GM15510 (cell line): ENCODE results near the gene DCUN1D2.

ENCODE experiments used
- POLR2A ChIP-seq: IDR thresholded peaks from 3 replicates; pipeline ENCODE4 v1.6.1; 2011; ENCODE audit warnings: borderline replicate concordance; ENCODE audit not compliant: insufficient read length; ENCODE audit errors: extremely low read depth

Gene DCUN1D2

DNA sequence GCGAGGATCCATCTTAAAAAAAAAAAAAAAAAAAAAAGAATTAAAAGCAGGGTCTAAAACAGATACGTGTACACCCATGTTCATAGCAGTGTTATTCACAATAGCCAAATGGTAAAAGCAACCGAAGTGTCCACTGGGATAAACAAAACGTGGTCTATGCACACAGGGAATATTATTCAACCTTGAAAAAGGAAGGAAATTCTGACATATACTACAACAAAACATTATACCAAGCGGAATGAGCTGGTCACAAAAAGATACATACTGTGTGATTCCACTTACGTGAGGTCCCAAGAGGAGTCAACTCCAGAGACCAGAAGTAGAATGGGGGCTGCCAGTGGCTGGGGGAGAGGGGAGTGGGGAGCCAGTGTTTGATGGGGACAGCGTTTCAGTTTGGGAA lies 22.5 kb downstream of the DCUN1D2 start:
- no peak for TF ChIP-seq POLR2A

DNA sequence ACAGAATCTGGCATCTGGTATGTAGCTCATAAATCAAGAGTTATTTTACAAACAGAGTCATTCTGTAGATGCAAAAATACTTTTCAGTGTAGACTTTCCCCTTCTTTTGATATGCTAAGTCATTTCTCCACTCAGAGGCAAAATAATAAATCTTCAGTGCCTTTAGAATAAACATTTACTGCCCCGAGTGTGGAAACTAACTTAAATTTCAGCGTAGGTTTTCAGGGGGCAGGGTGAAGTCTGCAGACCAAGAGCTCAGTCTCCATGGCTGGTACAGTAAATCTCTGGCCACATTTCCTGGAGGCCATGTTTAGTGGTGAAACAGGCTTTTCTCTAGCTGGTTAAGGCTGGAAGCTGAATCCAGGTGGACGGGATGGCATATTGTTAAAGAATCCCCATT lies 24.1 kb downstream of the DCUN1D2 start:
- no peak for TF ChIP-seq POLR2A

DNA sequence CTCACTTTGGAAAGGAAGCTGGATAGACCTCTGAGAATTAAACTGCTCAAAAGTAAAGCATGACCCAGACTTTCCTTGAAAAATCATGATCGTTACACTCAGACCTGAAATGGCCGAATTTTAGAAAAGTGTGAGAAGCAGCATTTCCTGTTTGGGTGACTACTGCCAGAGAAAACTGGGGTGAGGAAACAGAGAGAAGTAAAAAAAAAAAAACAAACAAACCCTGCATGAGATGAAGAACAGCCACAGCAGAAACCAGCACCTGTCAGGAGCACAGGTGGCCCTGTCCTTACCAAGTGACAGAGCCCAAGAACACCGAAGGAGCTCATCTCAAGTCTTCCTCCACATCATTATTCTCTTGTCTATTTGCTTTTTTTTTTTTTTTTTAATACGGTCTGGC lies 25.2 kb downstream of the DCUN1D2 start:
- no peak for TF ChIP-seq POLR2A

DNA sequence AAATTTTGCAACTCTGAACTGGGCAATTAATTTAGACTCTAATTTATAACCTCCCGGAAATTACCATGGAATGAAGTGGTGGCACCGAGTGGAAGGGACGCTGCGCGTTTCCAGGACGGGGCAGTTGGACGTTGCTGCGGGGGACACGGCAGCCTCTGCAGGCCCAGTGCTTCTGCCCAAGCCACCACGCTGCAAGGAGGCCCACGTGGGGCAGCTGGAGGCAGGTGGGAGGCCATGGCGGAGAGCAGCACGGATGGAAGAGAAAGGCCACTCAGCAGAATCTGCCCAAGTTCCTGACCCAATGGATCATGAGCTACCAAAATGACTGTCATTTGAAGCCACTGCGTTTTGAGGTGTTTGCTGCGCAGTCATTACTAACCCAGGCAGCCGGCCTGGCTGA lies 26.0 kb downstream of the DCUN1D2 start:
- no peak for TF ChIP-seq POLR2A

DNA sequence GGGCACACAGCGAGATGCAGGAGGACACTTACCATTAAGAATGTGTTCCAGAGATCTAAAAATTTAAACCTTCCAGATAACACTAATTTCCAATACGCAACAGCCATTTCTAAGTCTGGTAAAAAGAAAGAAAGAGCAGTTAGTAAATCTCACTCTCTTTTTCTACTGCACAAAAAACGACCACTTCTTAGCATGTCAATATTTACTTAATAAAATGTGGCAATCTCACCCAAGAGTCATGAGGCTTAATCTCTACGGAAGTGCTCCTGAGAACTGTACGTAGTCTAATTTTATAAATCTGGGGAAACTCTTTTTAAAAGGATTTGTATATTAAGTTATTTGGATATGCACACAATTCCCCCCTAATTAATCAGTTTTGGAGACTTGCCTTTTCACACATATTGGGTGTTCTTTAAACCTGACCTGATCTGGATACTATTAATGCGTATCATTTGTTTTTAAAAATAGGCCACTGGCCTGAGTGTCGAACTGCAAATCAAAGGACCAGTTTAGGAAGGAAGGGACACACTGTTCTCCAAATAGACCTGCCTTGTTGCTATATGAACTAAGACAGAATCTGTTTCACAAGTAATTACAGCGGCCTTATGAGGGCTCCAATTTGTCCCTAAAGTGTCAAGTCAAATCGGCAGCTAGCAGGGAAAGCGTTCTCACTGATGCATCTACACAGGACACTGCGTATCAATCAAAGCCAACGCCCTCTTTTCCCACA lies 29.3 kb downstream of the DCUN1D2 start:
- TF ChIP-seq POLR2A: no peak

DNA sequence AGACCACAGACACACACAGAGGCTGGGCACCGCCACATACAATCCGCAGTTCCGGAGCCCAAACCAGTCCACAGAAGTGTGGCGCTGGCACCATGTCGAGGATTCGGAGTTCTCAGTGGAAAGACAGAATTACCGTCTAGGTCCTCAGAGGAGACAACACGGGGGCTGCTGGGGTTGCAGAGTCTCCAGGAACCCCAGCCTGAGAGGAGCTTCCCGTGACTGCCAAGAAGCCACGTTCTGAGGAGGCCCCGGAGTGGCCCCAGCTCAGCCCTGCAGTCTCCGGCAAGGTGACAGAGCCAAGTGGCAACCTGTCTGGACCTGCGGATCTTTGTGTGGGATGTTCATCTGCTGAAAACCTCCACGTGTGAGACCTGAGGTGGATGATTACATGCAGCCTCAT lies 29.9 kb downstream of the DCUN1D2 start:
- TF ChIP-seq POLR2A: no peak

DNA sequence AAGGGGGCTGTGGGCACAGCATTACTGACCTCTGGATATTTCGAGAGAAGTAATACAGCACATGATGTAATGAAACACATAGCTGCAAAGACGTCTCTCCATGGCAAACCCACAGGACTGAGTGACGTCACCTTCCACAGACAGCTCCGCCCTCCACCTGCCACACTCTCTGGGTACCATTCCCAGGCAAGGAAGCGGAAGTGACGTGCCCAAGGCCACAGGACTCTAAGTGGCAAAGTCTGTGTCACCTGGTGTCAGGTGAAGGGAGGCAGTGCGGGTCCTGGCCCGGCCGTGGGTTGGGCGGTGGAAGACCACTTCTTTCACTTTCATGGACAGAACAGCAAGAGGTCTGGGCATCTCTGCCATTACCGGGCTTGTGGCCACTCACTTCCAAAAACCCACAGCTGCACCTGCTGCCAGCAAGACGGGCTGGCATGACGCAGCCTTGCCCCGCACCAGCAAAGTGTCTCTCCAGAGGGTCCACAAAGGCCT lies 30.4 kb downstream of the DCUN1D2 start:
- TF ChIP-seq POLR2A: no peak

DNA sequence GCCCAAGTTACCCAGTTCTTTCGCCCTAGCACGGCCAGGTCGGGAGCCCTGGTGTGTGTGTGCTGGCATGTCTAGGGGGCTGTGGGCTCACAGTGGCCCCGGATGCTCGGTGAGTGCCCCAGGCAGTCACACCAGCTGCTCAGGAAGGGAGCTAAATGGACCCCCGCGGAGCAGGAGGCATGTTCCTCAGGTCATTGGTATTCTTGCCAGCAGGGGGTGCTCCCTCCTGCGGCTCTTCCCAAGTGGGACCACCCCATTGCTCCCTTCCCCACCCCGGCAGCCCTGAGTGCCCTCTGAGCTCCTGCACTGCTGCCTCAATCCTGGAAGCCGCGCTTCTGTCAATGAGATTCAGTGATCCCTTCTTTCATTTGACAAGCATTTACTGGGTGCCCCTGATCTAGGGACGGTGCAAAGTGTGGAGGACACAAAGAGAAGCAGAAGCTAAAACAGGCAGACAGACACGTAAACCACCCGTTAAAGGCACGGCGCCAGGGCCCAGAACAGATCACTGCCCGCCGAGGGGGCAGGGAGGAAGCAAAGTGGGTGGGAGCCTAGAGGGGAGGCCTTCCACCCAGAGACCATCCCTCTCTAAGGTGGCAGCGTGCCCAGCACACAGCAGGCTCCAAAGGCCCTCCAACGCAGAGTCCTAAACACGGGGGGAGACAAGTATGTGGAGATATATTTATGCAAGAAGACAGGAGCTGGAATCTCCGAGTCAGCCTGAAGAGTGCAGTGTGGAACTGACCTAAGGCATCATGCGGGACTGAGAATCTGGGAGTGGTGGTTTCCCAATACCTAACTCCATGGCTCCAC lies 32.1 kb downstream of the DCUN1D2 start:
- no peak for TF ChIP-seq POLR2A

DNA sequence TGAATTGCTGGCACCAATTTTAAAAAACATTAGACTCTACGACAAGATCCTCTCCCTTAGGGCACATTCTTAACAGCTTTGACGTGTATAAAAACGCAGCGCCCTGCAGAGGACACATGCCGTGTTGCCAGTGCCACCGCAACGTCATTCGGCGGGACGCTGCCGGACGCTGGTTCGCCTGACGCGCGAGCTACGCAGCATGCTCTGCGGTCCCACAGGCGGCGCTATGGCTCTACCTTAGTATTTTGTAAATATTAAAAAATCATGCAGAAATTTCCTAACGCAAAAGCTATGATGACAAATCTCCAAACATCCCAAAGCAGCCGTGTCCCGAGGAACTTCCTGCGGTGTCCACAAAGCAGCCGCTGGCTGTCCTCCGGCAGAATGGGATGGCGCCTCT lies 33.0 kb downstream of the DCUN1D2 start:
- no peak for TF ChIP-seq POLR2A

DNA sequence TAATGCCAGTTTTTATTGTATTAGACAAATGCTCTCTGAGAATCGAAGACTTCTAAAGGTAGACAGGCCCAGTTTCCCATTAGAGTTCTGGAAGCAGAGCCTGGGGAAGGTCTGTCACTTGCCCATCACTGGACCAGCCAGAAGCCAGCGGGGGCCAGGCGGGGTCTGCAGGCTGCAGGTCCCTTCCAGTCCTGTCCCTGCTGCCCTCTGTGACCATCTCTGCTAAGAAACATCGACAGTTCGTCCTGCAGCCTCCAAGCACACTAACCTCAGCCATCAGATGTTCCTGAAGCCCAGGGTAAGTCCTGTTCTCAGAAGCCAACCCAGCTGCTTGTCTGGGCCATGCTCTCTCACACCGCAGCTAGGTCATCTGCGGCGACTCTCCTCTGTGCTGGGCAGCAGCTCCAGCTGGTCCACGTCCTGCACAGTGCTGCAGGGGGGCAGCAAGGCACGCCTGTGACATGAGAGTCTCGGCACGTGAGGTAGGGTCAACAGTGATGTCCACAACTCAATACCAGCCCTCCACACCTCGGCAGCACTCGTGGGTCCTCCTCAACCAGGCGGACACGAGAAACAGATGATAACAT lies 34.3 kb downstream of the DCUN1D2 start:
- TF ChIP-seq POLR2A: no peak

DNA sequence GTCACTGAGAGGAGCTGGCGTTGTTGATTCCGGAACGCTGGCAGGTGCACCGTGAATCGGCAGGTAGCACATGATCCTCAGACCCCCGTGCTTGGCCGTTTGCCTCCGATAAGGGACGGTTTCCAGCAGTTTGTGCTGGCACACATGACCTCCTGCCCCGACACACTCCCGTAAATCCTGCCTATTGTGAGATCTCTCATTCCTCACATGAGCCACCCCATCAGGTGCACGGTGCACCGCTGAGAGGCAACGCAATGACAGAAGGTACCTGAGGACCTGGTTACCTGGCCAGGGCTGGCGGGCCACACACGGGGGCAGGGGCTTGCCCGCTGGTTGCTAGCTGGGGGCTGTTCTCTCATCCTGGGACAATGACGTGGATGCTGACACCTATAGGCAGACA lies 35.1 kb downstream of the DCUN1D2 start:
- no peak for TF ChIP-seq POLR2A

DNA sequence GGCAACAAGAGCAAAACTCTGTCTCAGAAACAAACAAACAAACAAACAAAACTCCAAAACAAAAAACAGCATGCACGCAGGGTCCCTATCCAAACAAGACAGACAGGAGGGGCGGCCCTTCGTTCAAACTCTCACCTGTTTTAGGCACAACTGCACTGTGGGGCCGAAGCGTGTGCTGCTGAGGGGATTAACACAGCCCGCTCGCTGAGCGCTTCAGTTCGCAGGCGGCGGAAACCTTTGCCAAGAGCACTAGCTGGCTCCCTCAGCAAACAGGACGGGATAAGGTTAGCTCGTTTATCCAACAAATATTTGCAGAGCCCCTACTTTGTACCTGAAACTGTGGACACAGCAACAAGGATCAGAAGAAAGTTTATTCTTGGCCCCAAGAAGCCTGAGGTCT lies 35.6 kb downstream of the DCUN1D2 start:
- TF ChIP-seq POLR2A: no peak

DNA sequence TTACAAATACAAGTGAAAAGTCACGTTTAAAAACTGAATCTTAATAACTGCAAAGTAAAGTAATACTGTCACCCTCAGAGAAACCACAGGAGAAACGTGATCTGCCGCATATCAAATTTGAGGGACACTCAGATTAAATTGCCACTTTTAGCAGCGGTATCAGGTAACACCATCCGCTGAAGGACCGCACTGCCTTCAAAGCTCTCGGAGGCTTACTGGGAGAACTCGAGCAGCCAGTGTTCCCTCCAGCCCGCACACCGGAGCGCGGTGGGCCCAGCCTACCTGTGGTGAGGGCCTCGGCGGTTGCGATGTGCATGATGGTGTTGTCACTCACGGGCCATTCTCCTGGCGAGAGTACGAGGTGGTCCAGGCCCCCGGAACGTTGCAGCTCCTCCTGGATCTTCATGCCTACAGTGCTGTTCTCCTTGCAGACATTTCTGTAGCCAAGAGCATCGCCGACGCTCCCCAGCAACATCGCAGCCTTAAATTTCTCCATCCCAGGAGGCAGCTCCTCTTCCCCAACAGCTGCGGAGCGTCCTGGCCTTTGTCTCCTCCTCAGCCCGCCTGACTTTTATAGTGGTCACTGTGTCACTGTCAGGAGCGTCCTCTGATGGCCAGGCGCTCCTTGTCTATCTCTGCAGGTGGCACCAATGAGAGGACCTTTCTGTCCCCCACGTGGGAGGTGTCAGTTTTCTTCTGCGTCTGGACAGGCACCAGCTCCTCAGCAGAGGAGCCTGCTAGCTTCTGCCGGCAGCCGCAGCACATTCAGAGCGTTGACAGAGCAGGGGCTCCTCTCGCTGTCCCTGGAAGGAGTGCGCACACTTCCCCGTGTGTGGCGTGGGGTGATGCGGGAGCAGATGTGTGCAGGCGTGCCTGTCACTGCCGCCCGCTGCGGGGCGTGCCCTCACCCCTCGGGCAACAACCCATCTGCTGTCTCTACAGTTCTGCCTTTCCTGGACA lies 37.3 kb downstream of the DCUN1D2 start, which contains the start of gene ADPRHL1:
TSS of gene ADPRHL1 (minus strand) at position 547 of the 960 bp plus-strand sequence. CDS start at position 496, 51 bp downstream.
- no peak for TF ChIP-seq POLR2A

DNA sequence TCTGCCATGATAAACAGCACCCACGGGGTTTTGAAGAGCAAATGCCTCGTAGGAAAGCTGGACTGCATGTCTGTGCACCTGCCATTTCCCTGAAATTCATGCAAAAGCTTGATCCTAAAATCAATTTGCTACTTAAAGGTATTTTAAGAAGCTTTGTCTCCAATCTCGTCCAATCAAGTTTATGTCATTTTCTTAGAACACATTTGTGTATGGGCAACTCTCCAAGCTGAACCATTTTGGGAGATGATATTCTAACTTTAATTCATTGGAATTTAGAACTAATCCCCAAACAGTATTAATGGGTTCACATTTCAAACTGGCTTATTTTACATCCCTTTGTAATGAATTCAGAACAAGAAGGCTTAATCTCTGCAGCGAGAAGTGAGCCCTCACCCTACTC lies 38.0 kb downstream of the DCUN1D2 start:
- TF ChIP-seq POLR2A: no peak

DNA sequence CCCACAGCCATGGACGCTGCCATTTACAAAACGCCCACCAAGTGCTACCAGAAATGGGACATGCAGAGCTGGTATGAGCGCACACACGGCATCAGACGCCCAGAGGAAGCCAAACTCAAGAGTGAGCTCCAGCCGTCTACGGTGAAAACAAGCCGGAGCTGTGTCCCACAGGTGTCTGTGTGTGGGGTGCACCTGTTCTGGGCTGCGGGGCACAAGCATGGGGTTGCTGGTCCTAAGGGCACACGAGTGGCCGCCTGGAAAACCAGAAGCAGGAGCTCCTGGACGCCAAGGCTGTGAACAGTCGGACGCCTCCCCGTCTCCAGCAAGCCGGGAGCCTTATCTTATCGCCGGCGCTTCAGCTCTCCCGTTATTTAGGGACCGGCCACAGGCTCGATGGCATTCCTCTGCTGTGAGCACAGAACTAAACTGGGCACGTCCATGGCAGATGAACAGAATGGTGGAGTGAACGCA lies 38.5 kb downstream of the DCUN1D2 start:
- no peak for TF ChIP-seq POLR2A

DNA sequence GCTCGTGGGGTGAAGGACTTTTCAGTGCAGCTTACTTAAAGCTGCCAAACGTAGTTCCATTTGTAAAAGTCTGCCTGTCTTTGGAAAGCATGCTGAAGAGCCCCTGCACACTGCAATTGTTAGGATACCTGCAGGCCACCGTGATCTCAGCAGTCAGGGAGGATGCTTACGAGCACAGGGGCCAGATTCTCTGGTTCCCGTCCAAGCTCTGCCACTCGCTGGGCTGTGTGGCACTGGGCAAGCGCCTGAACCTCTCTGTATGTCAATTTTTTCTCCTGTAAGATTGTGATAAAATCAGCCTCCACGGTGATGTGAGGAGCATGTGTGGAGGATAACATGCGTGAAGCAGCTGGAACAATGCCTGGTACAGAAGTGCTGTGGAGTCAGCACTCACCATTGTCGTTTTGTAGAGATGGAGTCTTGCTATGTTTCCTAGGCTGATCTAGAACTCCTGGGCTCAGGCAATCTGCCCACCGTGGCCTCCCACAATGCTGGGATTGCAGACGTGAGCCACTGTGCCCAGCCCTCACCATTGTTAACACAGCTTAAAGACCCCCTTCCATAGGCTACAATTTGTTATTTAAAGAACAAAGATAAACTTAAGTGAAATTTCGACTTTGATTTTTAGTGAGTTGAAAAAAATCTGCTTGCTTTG lies 40.7 kb downstream of the DCUN1D2 start:
- no peak for TF ChIP-seq POLR2A
